RWPE1 (cell line): ENCODE measurements around the gene SCD.
A peak's percentile ranks its signal among the peaks of the same experiment; 100 is the strongest.

Experiments
- CTCF ChIA-PET: fragments of 350-600 bp; sonication (Branson Sonifier 250); formaldehyde crosslinking; extraction: SDS; loops from one replicate; lab custom pipeline; 2021; lab: Yijun Ruan, JAX
- POLR2A ChIA-PET: fragments of 400-600 bp; formaldehyde crosslinking; extraction: SDS; loops from one replicate; lab custom pipeline; 2020; ENCODE audit warnings: antibody characterized with exemption; ENCODE audit not compliant: low non-redundant PET; lab: Yijun Ruan, JAX
- DNase-seq: peaks from one replicate; pipeline ENCODE4 v3.0.0; 2012; ENCODE audit warnings: low spot score
- H3K27ac ChIP-seq: fragments of 450-650 bp; 2 replicates; pipeline ENCODE4 v1.5.1; 2017
- TF ChIP-seq, protein P1 (sequence below): fragments of 450-650 bp; conservative IDR thresholded peaks from 2 replicates; pipeline ENCODE4 v1.5.1; 2017; ENCODE audit warnings: low read depth, mild to moderate bottlenecking

The SCD gene

GRCh38 chr10:100368721-100369120 lies 21.7 kb downstream of the SCD start:
- TF ChIP-seq, protein P1, sequence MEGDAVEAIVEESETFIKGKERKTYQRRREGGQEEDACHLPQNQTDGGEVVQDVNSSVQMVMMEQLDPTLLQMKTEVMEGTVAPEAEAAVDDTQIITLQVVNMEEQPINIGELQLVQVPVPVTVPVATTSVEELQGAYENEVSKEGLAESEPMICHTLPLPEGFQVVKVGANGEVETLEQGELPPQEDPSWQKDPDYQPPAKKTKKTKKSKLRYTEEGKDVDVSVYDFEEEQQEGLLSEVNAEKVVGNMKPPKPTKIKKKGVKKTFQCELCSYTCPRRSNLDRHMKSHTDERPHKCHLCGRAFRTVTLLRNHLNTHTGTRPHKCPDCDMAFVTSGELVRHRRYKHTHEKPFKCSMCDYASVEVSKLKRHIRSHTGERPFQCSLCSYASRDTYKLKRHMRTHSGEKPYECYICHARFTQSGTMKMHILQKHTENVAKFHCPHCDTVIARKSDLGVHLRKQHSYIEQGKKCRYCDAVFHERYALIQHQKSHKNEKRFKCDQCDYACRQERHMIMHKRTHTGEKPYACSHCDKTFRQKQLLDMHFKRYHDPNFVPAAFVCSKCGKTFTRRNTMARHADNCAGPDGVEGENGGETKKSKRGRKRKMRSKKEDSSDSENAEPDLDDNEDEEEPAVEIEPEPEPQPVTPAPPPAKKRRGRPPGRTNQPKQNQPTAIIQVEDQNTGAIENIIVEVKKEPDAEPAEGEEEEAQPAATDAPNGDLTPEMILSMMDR: no peak
- no peak overlapping the region for H3K27ac ChIP-seq
- POLR2A ChIA-PET: no interaction called here
- no peak for DNase-seq
- CTCF ChIA-PET: interaction anchor here (0.6 to 1.2 kb wide), 2 partner anchors 19 to 20 kb away, joined by 3 to 4 read pairs; no protein-coding TSS in a partner anchor

DNA sequence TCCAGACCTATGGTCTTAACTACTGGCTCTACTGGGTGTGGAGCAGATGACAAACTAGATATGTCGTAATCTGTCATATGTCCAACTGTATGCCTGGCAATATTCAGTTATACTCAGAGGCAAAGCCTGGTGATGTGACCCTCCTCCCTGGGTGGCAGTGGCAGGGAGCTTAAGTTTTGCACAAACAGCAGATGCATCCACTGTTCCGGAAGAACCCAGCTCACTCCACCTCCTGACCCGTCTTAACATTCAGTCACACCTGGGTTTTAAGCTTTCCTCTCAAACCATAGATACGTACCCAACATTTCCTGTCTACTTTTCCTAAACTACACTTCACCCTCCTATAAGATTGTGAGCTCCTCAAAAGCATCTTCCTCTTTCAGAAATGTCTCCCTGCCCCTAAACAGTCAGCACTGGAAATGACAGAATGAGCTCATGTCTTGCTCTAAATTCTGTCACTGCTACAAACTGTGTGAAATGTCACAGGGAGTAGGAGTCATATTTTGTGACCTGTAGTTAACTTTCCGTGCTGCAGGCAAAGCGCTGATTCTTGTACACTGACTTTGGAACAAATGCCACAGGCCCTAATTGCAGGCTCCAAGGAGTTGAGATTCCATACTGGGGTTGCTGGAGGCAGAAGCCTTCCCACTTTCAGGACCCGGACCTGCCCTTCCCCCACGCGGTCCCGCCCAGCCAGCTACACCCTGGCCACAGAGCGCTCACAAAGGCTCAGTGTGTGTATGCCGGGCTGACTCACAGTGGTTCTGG lies 23.9 kb downstream of the SCD start:
- H3K27ac ChIP-seq: peak overlapping the region; percentile 97
- ChIA-PET POLR2A (interaction anchor here (1.1 kb wide), 2 partner anchors 11 to 24 kb away, joined by 4 to 6 read pairs; partner anchors contain the start of gene SCD), CTCF (interaction anchor here (0.5 to 0.6 kb wide), 4 partner anchors 29 to 933 kb away, joined by 3 to 4 read pairs (median 4); no protein-coding TSS in a partner anchor)
- TF ChIP-seq, protein P1: no peak
- DNase-seq: peak; percentile 83

- peak overlapping the region; percentile 97 for H3K27ac ChIP-seq
- ChIA-PET CTCF (interaction anchor here (0.6 kb wide), 1 partner anchor 933 kb away, joined by 3 read pairs; no protein-coding TSS in a partner anchor), POLR2A (interaction anchor here (1.1 kb wide), 1 partner anchor 12 kb away, joined by 4 read pairs; no protein-coding TSS in a partner anchor)
- DNase-seq: no peak
- TF ChIP-seq, protein P1: no peak
Measured at GRCh38 chr10:100371482-100372027, 24.5 kb downstream of the SCD start.

DNA sequence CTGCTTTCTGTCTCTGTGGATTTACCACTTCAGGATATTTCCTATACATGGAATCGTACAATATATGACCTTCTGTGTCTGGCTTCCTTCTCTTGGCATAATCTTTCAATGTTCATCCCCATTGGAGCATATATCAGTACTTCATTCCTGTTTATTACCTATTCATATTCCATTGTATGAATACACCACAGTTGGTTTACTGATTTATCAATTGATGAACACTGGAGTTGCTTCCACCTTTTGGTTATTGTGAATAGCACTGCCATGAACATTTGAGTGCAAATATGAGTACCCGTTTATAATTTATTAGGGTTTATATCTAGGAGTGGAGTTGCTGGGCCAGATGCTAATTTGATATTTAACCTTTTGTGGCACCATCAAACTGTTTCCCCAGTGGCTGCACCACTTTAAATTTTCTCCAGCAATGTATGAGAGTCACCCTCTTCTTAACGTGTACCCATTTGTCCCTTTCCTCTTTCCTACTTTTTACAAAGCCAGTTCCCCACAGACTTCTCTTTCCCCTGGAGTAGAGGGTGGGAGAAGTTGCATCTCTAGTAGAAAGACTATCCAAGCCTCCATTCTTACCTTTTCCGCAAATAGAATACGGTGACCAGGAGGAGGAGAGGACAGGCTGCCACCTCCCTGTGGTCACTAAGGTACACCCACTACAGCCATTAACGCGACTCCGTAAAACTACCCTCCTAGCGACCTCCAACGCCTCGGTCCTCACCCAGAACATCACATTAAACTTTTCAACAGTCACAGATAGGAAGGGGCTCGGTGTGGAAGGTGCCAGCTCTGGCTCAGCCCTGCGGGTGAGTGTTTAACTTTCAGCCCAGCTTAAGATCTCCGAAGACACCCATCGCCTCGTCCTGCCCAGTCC lies 25.6 kb downstream of the SCD start:
- TF ChIP-seq, protein P1: no peak
- DNase-seq: no peak
- CTCF ChIA-PET: interaction anchor here (0.7 to 1.0 kb wide), 2 partner anchors 23 to 791 kb away, joined by 3 read pairs; no protein-coding TSS in a partner anchor

DNA sequence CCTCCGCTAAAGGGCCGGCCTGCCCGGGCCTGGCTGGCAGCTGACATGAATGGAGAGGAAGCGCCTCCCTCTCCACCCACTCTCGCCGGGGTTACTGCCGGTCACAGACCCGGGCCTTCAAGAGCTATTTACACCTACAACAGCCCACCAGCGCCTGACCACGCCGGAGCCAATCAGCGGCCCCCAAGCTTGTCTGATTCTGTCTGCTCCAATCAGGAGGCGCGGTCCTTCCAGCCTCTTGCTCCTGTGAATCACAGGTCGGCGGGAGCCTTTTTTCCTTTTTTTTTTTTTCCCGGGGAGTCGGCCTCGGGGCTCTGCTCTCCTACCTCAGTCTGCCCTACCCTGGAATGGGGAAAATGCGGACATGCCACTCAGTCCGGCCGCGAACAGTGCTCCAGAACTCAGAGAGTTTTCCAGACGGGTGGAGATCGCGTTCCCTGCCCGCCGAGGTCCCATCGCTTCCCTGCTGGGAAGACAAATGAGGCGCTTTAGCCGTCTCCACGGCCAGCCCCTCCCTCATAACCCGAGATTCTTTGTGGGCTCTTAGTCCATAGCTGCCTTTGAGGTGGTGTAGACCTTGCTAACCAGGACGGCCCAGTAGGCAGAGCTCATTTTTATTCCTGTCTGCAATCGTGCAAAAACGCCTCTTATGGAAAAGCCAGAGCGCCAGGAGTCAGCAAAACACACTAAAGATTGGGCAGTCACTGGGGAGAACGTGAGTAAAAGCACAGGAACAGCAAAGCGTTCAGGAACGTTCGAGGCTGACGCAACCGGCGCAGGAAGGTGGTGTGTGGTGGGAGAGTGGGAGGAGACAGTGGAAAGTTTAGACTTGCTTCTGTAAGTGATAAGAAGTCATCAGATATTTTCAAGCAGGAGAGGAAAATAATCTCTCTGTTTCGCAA lies 26.5 kb downstream of the SCD start:
- ChIA-PET CTCF (interaction anchor here (0.7 to 1.4 kb wide), 4 partner anchors 24 to 790 kb away, joined by 3 read pairs; partner anchors contain the start of gene SCD), POLR2A (interaction anchor here (0.7 to 3.0 kb wide), 6 partner anchors 8 to 138 kb away, joined by 4 to 54 read pairs (median 6); partner anchors contain the start of gene SCD)
- peak overlapping the region; percentile 100 for H3K27ac ChIP-seq
- TF ChIP-seq, protein P1: no peak
- peak; percentile 100 for DNase-seq

More for the DNA sequence above, 25.6 kb downstream of the SCD start:
- POLR2A ChIA-PET: interaction anchor here (0.7 to 3.0 kb wide), 5 partner anchors 22 to 139 kb away, joined by 4 to 54 read pairs (median 5); partner anchors contain the start of gene SCD
- peak overlapping the region; percentile 100 for H3K27ac ChIP-seq
